KMS-11 (cell line): ENCODE data around the gene IL24.
A peak's percentile ranks its signal among the peaks of the same experiment; 100 is the strongest.

Experiments used
- H2AFZ ChIP-seq: fragments of 200-600 bp; sonication (generic); 2 replicates; pipeline ENCODE4 v1.6.1; 2016; ENCODE audit warnings: antibody characterized with exemption, mixed run types, low read depth
- H3K27ac ChIP-seq: fragments of 200-600 bp; sonication (generic); 2 replicates; pipeline ENCODE4 v1.6.1; 2016; ENCODE audit warnings: mild to moderate bottlenecking, mixed run types
- H3K27me3 ChIP-seq: fragments of 200-600 bp; sonication (generic); 2 replicates; pipeline ENCODE4 v1.6.1; 2017; ENCODE audit warnings: mild to moderate bottlenecking, low read depth, mixed run types, moderate library complexity; ENCODE audit not compliant: insufficient read depth
- H3K36me3 ChIP-seq: fragments of 200-600 bp; sonication (generic); 2 replicates; pipeline ENCODE4 v1.6.1; 2017; ENCODE audit warnings: mild to moderate bottlenecking, mixed run types; ENCODE audit not compliant: insufficient read depth
- H3K4me1 ChIP-seq: fragments of 200-600 bp; sonication (generic); 2 replicates; pipeline ENCODE4 v1.6.1; 2016; ENCODE audit warnings: mild to moderate bottlenecking, low read depth, mixed run types; ENCODE audit not compliant: poor library complexity, severe bottlenecking
- H3K4me2 ChIP-seq: fragments of 200-600 bp; sonication (generic); 2 replicates; pipeline ENCODE4 v1.7.0; 2016; ENCODE audit warnings: mild to moderate bottlenecking, mixed run types
- H3K4me3 ChIP-seq: fragments of 200-600 bp; sonication (generic); IDR thresholded peaks from 2 replicates; pipeline ENCODE4 v1.6.1; 2017; ENCODE audit warnings: low read depth, low read length, mixed read lengths; ENCODE audit not compliant: insufficient read depth
- H3K79me2 ChIP-seq: fragments of 200-600 bp; sonication (generic); 2 replicates; pipeline ENCODE4 v1.6.1; 2016; ENCODE audit warnings: low read depth, mixed run types; ENCODE audit not compliant: insufficient read depth
- H3K9ac ChIP-seq: fragments of 200-600 bp; sonication (generic); 2 replicates; pipeline ENCODE4 v1.6.1; 2016; ENCODE audit warnings: mild to moderate bottlenecking, mixed run types
- H4K20me1 ChIP-seq: fragments of 200-600 bp; sonication (generic); 2 replicates; pipeline ENCODE4 v1.6.1; 2016; ENCODE audit warnings: mild to moderate bottlenecking, mixed run types; ENCODE audit not compliant: insufficient read depth
- TF ChIP-seq, protein P1 (sequence below): fragments of 200-600 bp; sonication (generic); conservative IDR thresholded peaks from 2 replicates; pipeline ENCODE4 v1.6.1; 2017; ENCODE audit warnings: low read depth, mild to moderate bottlenecking, antibody characterized with exemption, low read length, moderate library complexity, mixed read lengths

The IL24 gene

GRCh38 chr1:206854401-206855129, 42.7 kb upstream of the IL24 start:
- Histone ChIP-seq H3K4me2 (no peak overlapping the region), H3K27ac (no peak overlapping the region), H4K20me1 (no peaks in the 10 kb centered on the region), H3K79me2 (no peaks in the 10 kb centered on the region), H3K9ac (no peak overlapping the region), H3K4me1 (no peaks in the 10 kb centered on the region), H3K27me3 (no peaks in the 10 kb centered on the region), H2AFZ (no peak overlapping the region), H3K4me3 (no peak overlapping the region), H3K36me3 (no peaks in the 10 kb centered on the region)
- TF ChIP-seq, protein P1, sequence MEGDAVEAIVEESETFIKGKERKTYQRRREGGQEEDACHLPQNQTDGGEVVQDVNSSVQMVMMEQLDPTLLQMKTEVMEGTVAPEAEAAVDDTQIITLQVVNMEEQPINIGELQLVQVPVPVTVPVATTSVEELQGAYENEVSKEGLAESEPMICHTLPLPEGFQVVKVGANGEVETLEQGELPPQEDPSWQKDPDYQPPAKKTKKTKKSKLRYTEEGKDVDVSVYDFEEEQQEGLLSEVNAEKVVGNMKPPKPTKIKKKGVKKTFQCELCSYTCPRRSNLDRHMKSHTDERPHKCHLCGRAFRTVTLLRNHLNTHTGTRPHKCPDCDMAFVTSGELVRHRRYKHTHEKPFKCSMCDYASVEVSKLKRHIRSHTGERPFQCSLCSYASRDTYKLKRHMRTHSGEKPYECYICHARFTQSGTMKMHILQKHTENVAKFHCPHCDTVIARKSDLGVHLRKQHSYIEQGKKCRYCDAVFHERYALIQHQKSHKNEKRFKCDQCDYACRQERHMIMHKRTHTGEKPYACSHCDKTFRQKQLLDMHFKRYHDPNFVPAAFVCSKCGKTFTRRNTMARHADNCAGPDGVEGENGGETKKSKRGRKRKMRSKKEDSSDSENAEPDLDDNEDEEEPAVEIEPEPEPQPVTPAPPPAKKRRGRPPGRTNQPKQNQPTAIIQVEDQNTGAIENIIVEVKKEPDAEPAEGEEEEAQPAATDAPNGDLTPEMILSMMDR: no peak

- H3K9ac ChIP-seq: no peak overlapping the region
- H3K27ac ChIP-seq: no peak overlapping the region
- no peak overlapping the region for H2AFZ ChIP-seq
- H4K20me1 ChIP-seq: no peaks in the 10 kb centered on the region
- H3K4me2 ChIP-seq: no peak overlapping the region
- H3K27me3 ChIP-seq: no peaks in the 10 kb centered on the region
- no peak overlapping the region for H3K4me3 ChIP-seq
- TF ChIP-seq, protein P1: no peak
- H3K4me1 ChIP-seq: no peaks in the 10 kb centered on the region
- no peaks in the 10 kb centered on the region for H3K79me2 ChIP-seq
- H3K36me3 ChIP-seq: no peaks in the 10 kb centered on the region
Measured at GRCh38 chr1:206855859-206856258, 41.4 kb upstream of the IL24 start.

GRCh38 chr1:206856674-206857464, 40.4 kb upstream of the IL24 start:
- H3K27me3 ChIP-seq: no peaks in the 10 kb centered on the region
- no peaks in the 10 kb centered on the region for H4K20me1 ChIP-seq
- TF ChIP-seq, protein P1: peak; percentile 47
- no peak overlapping the region for H3K4me3 ChIP-seq
- H3K79me2 ChIP-seq: no peaks in the 10 kb centered on the region
- no peak overlapping the region for H3K9ac ChIP-seq
- no peaks in the 10 kb centered on the region for H3K36me3 ChIP-seq
- H3K4me2 ChIP-seq: no peak overlapping the region
- no peak overlapping the region for H3K27ac ChIP-seq
- no peak overlapping the region for H2AFZ ChIP-seq
- no peaks in the 10 kb centered on the region for H3K4me1 ChIP-seq

GRCh38 chr1:206859082-206859521, 38.1 kb upstream of the IL24 start:
- no peaks in the 10 kb centered on the region for H3K4me1 ChIP-seq
- no peaks in the 10 kb centered on the region for H3K79me2 ChIP-seq
- H4K20me1 ChIP-seq: no peaks in the 10 kb centered on the region
- H3K36me3 ChIP-seq: no peaks in the 10 kb centered on the region
- H3K27me3 ChIP-seq: no peaks in the 10 kb centered on the region
- TF ChIP-seq, protein P1: no peak
- H3K4me2 ChIP-seq: no peak overlapping the region
- no peak overlapping the region for H3K9ac ChIP-seq
- H3K27ac ChIP-seq: no peak overlapping the region
- no peak overlapping the region for H3K4me3 ChIP-seq
- H2AFZ ChIP-seq: no peak overlapping the region
